Stimulated activated effector memory CD8-positive, alpha-beta T cell treated with anti-CD3 and anti-CD28 coated beads, Interleukin-12 subunit alpha, Interleukin-12 subunit beta, amount 100 ng/mL, for 72 hours (primary cell): ENCODE measurements around the gene SNX24.
"Not testable (repeated sequence)": the region's sequence is repeated elsewhere in the genome, so short reads cannot be mapped to it uniquely, and the experiment has no call there.

Source experiments
- ATAC-seq: fragments of 150-1000 bp; cut with Tn5 transposase; 2 replicates; pipeline ENCODE4 v1.10.0; 2021
- DNase-seq, 2 donors: peaks; one replicate each; pipeline ENCODE4 v3.0.0; 2021 to 2022; ENCODE audit warnings: low spot score in 2 of 2
- H3K27ac Mint-ChIP-seq: one replicate; pipeline ENCODE4 v1.8.0; 2022; ENCODE audit warnings: mild to moderate bottlenecking, mixed read lengths
- H3K36me3 Mint-ChIP-seq: one replicate; pipeline ENCODE4 v1.8.0; 2022; ENCODE audit warnings: mild to moderate bottlenecking, mixed read lengths
- H3K4me1 Mint-ChIP-seq: one replicate; pipeline ENCODE4 v1.8.0; 2022; ENCODE audit warnings: mixed read lengths
- H3K4me3 Mint-ChIP-seq: one replicate; pipeline ENCODE4 v1.8.0; 2022; ENCODE audit warnings: mild to moderate bottlenecking, mixed read lengths
- H3K9me3 Mint-ChIP-seq: one replicate; pipeline ENCODE4 v1.8.0; 2022; ENCODE audit warnings: mixed read lengths

The SNX24 gene

GRCh38 chr5:122895141-122895540 is 49.7 kb downstream of the SNX24 start:
- no peak for ATAC-seq
- H3K9me3 Mint-ChIP-seq = no peaks in the 10 kb centered on the region
- H3K27ac Mint-ChIP-seq = no peak overlapping the region
- no peak for DNase-seq
- H3K36me3 Mint-ChIP-seq = no peaks in the 10 kb centered on the region
- H3K4me3 Mint-ChIP-seq = no peak overlapping the region
- H3K4me1 Mint-ChIP-seq = no peaks in the 10 kb centered on the region

GRCh38 chr5:122896598-122897282 is 51.3 kb downstream of the SNX24 start:
- Mint-ChIP-seq H3K9me3 (no peaks in the 10 kb centered on the region), H3K4me3 (no peak overlapping the region), H3K36me3 (no peaks in the 10 kb centered on the region), H3K27ac (no peak overlapping the region), H3K4me1 (peaks cover 4% of the 10 kb centered on the region)
- ATAC-seq (no peak), DNase-seq (no peak)

- H3K9me3 Mint-ChIP-seq = no peaks in the 10 kb centered on the region
- no peak overlapping the region for H3K4me3 Mint-ChIP-seq
- no peak for ATAC-seq
- no peak overlapping the region for H3K27ac Mint-ChIP-seq
- peaks cover 10% of the 10 kb centered on the region for H3K4me1 Mint-ChIP-seq
- DNase-seq = no peak
- H3K36me3 Mint-ChIP-seq = no peaks in the 10 kb centered on the region
Observed at GRCh38 chr5:122897283-122897602, 51.8 kb downstream of the SNX24 start.

- H3K4me1 Mint-ChIP-seq = peaks cover 23% of the 10 kb centered on the region
- DNase-seq (no peak), ATAC-seq (no peak)
- no peak overlapping the region for H3K4me3 Mint-ChIP-seq
- H3K9me3 Mint-ChIP-seq = no peaks in the 10 kb centered on the region
- peak overlapping the region; percentile 30 for H3K27ac Mint-ChIP-seq
- no peaks in the 10 kb centered on the region for H3K36me3 Mint-ChIP-seq
Observed at GRCh38 chr5:122901346-122901745, 55.9 kb downstream of the SNX24 start.

- H3K36me3 Mint-ChIP-seq = no peaks in the 10 kb centered on the region
- H3K27ac Mint-ChIP-seq = peak overlapping the region; percentile 30
- H3K4me3 Mint-ChIP-seq = no peak overlapping the region
- ATAC-seq (peak; percentile 43), DNase-seq (no peak)
- no peaks in the 10 kb centered on the region for H3K9me3 Mint-ChIP-seq
- H3K4me1 Mint-ChIP-seq = peaks cover 23% of the 10 kb centered on the region
Observed at GRCh38 chr5:122902263-122902662, 56.9 kb downstream of the SNX24 start.

- Mint-ChIP-seq H3K4me3 (no peak overlapping the region), H3K4me1 (peaks cover 18% of the 10 kb centered on the region), H3K27ac (no peak overlapping the region), H3K36me3 (no peaks in the 10 kb centered on the region), H3K9me3 (no peaks in the 10 kb centered on the region)
- DNase-seq (no peak), ATAC-seq (no peak)
Observed at GRCh38 chr5:122906768-122907167, 61.4 kb downstream of the SNX24 start.

- H3K36me3 Mint-ChIP-seq = no peaks in the 10 kb centered on the region
- H3K27ac Mint-ChIP-seq = no peak overlapping the region
- DNase-seq = no peak
- H3K4me1 Mint-ChIP-seq = peaks cover 13% of the 10 kb centered on the region
- no peak for ATAC-seq
- H3K4me3 Mint-ChIP-seq = no peak overlapping the region
- H3K9me3 Mint-ChIP-seq = no peaks in the 10 kb centered on the region
Observed at GRCh38 chr5:122907276-122907675, 61.9 kb downstream of the SNX24 start.

GRCh38 chr5:122908108-122908507 is 62.7 kb downstream of the SNX24 start:
- DNase-seq (no peak), ATAC-seq (no peak)
- no peaks in the 10 kb centered on the region for H3K9me3 Mint-ChIP-seq
- H3K4me1 Mint-ChIP-seq = peaks cover 5% of the 10 kb centered on the region
- H3K36me3 Mint-ChIP-seq = no peaks in the 10 kb centered on the region
- no peak overlapping the region for H3K27ac Mint-ChIP-seq
- H3K4me3 Mint-ChIP-seq = no peak overlapping the region

GRCh38 chr5:122908662-122909061 is 63.2 kb downstream of the SNX24 start:
- ATAC-seq (no peak), DNase-seq (no peak)
- Mint-ChIP-seq H3K9me3 (no peaks in the 10 kb centered on the region), H3K4me3 (no peak overlapping the region), H3K27ac (no peak overlapping the region), H3K4me1 (no peaks in the 10 kb centered on the region), H3K36me3 (no peaks in the 10 kb centered on the region)

- no peaks in the 10 kb centered on the region for H3K36me3 Mint-ChIP-seq
- H3K4me3 Mint-ChIP-seq = no peak overlapping the region
- H3K9me3 Mint-ChIP-seq = no peaks in the 10 kb centered on the region
- no peak for DNase-seq
- no peak for ATAC-seq
- no peaks in the 10 kb centered on the region for H3K4me1 Mint-ChIP-seq
- H3K27ac Mint-ChIP-seq = no peak overlapping the region
Observed at GRCh38 chr5:122909470-122910100, 64.2 kb downstream of the SNX24 start.

GRCh38 chr5:122913436-122913835 is 68.0 kb downstream of the SNX24 start:
- H3K36me3 Mint-ChIP-seq, ATAC-seq, H3K4me3 Mint-ChIP-seq, DNase-seq, H3K9me3 Mint-ChIP-seq, H3K27ac Mint-ChIP-seq: not testable (repeated sequence)
- peaks cover 10% of the 10 kb centered on the region for H3K4me1 Mint-ChIP-seq

- H3K4me1 Mint-ChIP-seq = peaks cover 10% of the 10 kb centered on the region
- H3K27ac Mint-ChIP-seq = no peak overlapping the region
- H3K4me3 Mint-ChIP-seq = no peak overlapping the region
- no peaks in the 10 kb centered on the region for H3K36me3 Mint-ChIP-seq
- peak; percentile 81 for ATAC-seq
- no peaks in the 10 kb centered on the region for H3K9me3 Mint-ChIP-seq
- DNase-seq = no peak
Observed at GRCh38 chr5:122915717-122916461, 70.5 kb downstream of the SNX24 start.

- peaks cover 10% of the 10 kb centered on the region for H3K4me1 Mint-ChIP-seq
- no peak for ATAC-seq
Observed at GRCh38 chr5:122916490-122916889, 71.1 kb downstream of the SNX24 start.

GRCh38 chr5:122919969-122920368 is 74.6 kb downstream of the SNX24 start:
- H3K36me3 Mint-ChIP-seq = no peaks in the 10 kb centered on the region
- DNase-seq = no peak
- no peaks in the 10 kb centered on the region for H3K9me3 Mint-ChIP-seq
- no peak overlapping the region for H3K27ac Mint-ChIP-seq
- H3K4me3 Mint-ChIP-seq = no peak overlapping the region
- ATAC-seq = no peak
- H3K4me1 Mint-ChIP-seq = peaks cover 10% of the 10 kb centered on the region

More at GRCh38 chr5:122916490-122916889, 71.1 kb downstream of the SNX24 start:
- H3K36me3 Mint-ChIP-seq = no peaks in the 10 kb centered on the region
- no peak overlapping the region for H3K4me3 Mint-ChIP-seq
- H3K9me3 Mint-ChIP-seq = no peaks in the 10 kb centered on the region
- H3K27ac Mint-ChIP-seq = no peak overlapping the region
- DNase-seq = no peak

- Mint-ChIP-seq H3K9me3 (no peaks in the 10 kb centered on the region), H3K27ac (no peak overlapping the region), H3K4me1 (no peaks in the 10 kb centered on the region), H3K36me3 (peaks cover 5% of the 10 kb centered on the region), H3K4me3 (no peak overlapping the region)
- DNase-seq (no peak), ATAC-seq (no peak)
Observed at GRCh38 chr5:122921826-122922225, 76.4 kb downstream of the SNX24 start.

GRCh38 chr5:122924203-122924602 is 78.8 kb downstream of the SNX24 start:
- Mint-ChIP-seq H3K27ac (no peak overlapping the region), H3K4me3 (no peak overlapping the region), H3K9me3 (no peaks in the 10 kb centered on the region), H3K4me1 (no peaks in the 10 kb centered on the region), H3K36me3 (peaks cover 5% of the 10 kb centered on the region)
- DNase-seq (no peak), ATAC-seq (no peak)
